Hepatocyte (in vitro differentiated cells): ENCODE measurements around the gene ARHGAP21. TPM values are rescaled to one million over a fixed set of nuclear protein-coding genes. Genes with fewer than 3 reads are reported as not detected.

Experiments used
- DNase-seq: peaks from one replicate; pipeline ENCODE4 v3.0.0-alpha.2; 2016; ENCODE audit warnings: low spot score
- H2AFZ ChIP-seq: fragments of 200-600 bp; sonication (generic); 2 replicates; pipeline ENCODE4 v1.6.0; 2016; ENCODE audit warnings: antibody characterized with exemption, mild to moderate bottlenecking
- H3K27ac ChIP-seq: fragments of 200-600 bp; sonication (generic); 2 replicates; pipeline ENCODE4 v1.5.1; 2016; ENCODE audit warnings: mild to moderate bottlenecking
- H3K27me3 ChIP-seq: fragments of 200-600 bp; sonication (generic); 2 replicates; pipeline ENCODE4 v1.6.1; 2016
- H3K36me3 ChIP-seq: fragments of 200-600 bp; sonication (generic); replicated peaks from 2 replicates; pipeline ENCODE4 v1.5.1; 2016; ENCODE audit warnings: low read depth; ENCODE audit not compliant: insufficient read depth
- H3K4me1 ChIP-seq: fragments of 200-600 bp; sonication (generic); 2 replicates; pipeline ENCODE4 v1.5.1; 2016; ENCODE audit warnings: mild to moderate bottlenecking, moderate library complexity; ENCODE audit not compliant: insufficient read depth
- H3K4me2 ChIP-seq: fragments of 200-600 bp; sonication (generic); 2 replicates; pipeline ENCODE4 v1.6.0; 2016
- H3K4me3 ChIP-seq: fragments of 200-600 bp; sonication (generic); 2 replicates; pipeline ENCODE4 v1.5.1; 2016; ENCODE audit warnings: mild to moderate bottlenecking
- H3K79me2 ChIP-seq: fragments of 200-600 bp; sonication (generic); 2 replicates; pipeline ENCODE4 v1.6.0; 2017; ENCODE audit warnings: mild to moderate bottlenecking
- H3K9me2 ChIP-seq: fragments of 200-600 bp; sonication (generic); replicated peaks from 2 replicates; pipeline ENCODE4 v1.6.0; 2017; ENCODE audit warnings: mild to moderate bottlenecking; ENCODE audit not compliant: insufficient read depth
- H3K9me3 ChIP-seq: fragments of 200-600 bp; sonication (generic); 2 replicates; pipeline ENCODE4 v1.5.1; 2016; ENCODE audit warnings: low read depth, mild to moderate bottlenecking
- H4K20me1 ChIP-seq: fragments of 200-600 bp; sonication (generic); 2 replicates; pipeline ENCODE4 v1.6.0; 2016; ENCODE audit warnings: mild to moderate bottlenecking; ENCODE audit not compliant: insufficient read depth, poor library complexity, severe bottlenecking
- CTCF ChIP-seq: fragments of 200-600 bp; sonication (generic); IDR thresholded peaks from 2 replicates; pipeline ENCODE4 v1.5.1; 2016; ENCODE audit warnings: antibody characterized with exemption, mild to moderate bottlenecking; ENCODE audit not compliant: poor library complexity
- EZH2 ChIP-seq: fragments of 200-600 bp; sonication (generic); IDR thresholded peaks from 2 replicates; pipeline ENCODE4 v1.6.1; 2016; ENCODE audit warnings: antibody characterized with exemption, mild to moderate bottlenecking, borderline replicate concordance
- EZH2phosphoT487 ChIP-seq: fragments of 200-600 bp; sonication (generic); IDR thresholded peaks from one replicate; pipeline ENCODE4 v1.6.1; 2018; ENCODE audit warnings: antibody characterized with exemption, mild to moderate bottlenecking, low read depth, moderate library complexity; ENCODE audit not compliant: unreplicated experiment, severe bottlenecking
- WGBS: methylation state at CpG from one replicate; pipeline ENCODE4 v1.1.6; 2016; ENCODE audit warnings: low lambda C conversion rate; ENCODE audit errors: missing lambda C conversion rate; 5-methylcytosine and 5-hydroxymethylcytosine counted together
- polyA plus RNA-seq: library from polyadenylated mRNA; unstranded; fragments of >200 nt; fragmentation: Nextera tagmentation; extraction: Ambion mirVana; gene quantifications from 2 replicates; pipeline ENCODE4 v1.2.1, GENCODE V29; 2016
- total RNA-seq: library from RNA; depleted of rRNA; stranded (reverse); fragments of >200 nt; gene quantifications from 2 replicates; pipeline ENCODE4 v1.2.3, GENCODE V29; 2014

Gene ARHGAP21
- total and polyA plus RNA-seq, 2 experiments from 2014 or later, result 15.1 to 70.2 TPM

GRCh38 chr10:24703700-24704099 is 20.0 kb downstream of the ARHGAP21 start:
- Histone ChIP-seq H3K36me3 (no peaks in the 10 kb centered on the region), H2AFZ (no peak overlapping the region), H3K4me3 (no peak overlapping the region), H3K9me3 (no peaks in the 10 kb centered on the region), H3K79me2 (peaks cover 97% of the 10 kb centered on the region), H4K20me1 (peaks cover 62% of the 10 kb centered on the region), H3K4me1 (peaks cover 15% of the 10 kb centered on the region), H3K9me2 (no peaks in the 10 kb centered on the region), H3K4me2 (no peak overlapping the region), H3K27ac (no peak overlapping the region), H3K27me3 (no peaks in the 10 kb centered on the region)
- TF ChIP-seq EZH2 (no peak), CTCF (no peak), EZH2phosphoT487 (no peak)
- 63% methylated on average over 5 of the region's 5 CpGs for WGBS
- DNase-seq, result no peak

GRCh38 chr10:24701447-24701846 is 22.2 kb downstream of the ARHGAP21 start:
- WGBS, result 89% methylated on average over 3 of the region's 3 CpGs
- peaks cover 98% of the 10 kb centered on the region for H3K79me2 ChIP-seq
- H3K9me2 ChIP-seq, result no peaks in the 10 kb centered on the region
- H3K9me3 ChIP-seq, result no peaks in the 10 kb centered on the region
- H2AFZ ChIP-seq, result no peak overlapping the region
- no peak overlapping the region for H3K4me3 ChIP-seq
- TF ChIP-seq CTCF (no peak), EZH2 (no peak), EZH2phosphoT487 (no peak)
- DNase-seq, result no peak
- no peak overlapping the region for H3K4me2 ChIP-seq
- peaks cover 8% of the 10 kb centered on the region for H3K4me1 ChIP-seq
- H3K36me3 ChIP-seq, result no peaks in the 10 kb centered on the region
- H3K27me3 ChIP-seq, result no peaks in the 10 kb centered on the region
- peaks cover 46% of the 10 kb centered on the region for H4K20me1 ChIP-seq
- no peak overlapping the region for H3K27ac ChIP-seq

- no peak for DNase-seq
- H3K36me3 ChIP-seq, result no peaks in the 10 kb centered on the region
- H4K20me1 ChIP-seq, result peaks cover 46% of the 10 kb centered on the region
- H3K9me2 ChIP-seq, result no peaks in the 10 kb centered on the region
- no peak overlapping the region for H2AFZ ChIP-seq
- no peaks in the 10 kb centered on the region for H3K9me3 ChIP-seq
- no peak overlapping the region for H3K4me3 ChIP-seq
- no peak overlapping the region for H3K27ac ChIP-seq
- no peaks in the 10 kb centered on the region for H3K27me3 ChIP-seq
- H3K4me1 ChIP-seq, result peaks cover 3% of the 10 kb centered on the region
- TF ChIP-seq EZH2phosphoT487, result no peak
- TF ChIP-seq EZH2, result no peak
- TF ChIP-seq CTCF, result no peak
- 91% methylated on average over 6 of the region's 6 CpGs for WGBS
- no peak overlapping the region for H3K4me2 ChIP-seq
- peaks cover 98% of the 10 kb centered on the region for H3K79me2 ChIP-seq
These were observed 22.7 kb downstream of the ARHGAP21 start for GRCh38 chr10:24700948-24701347.

- H3K4me2 ChIP-seq, result no peak overlapping the region
- H3K4me1 ChIP-seq, result no peaks in the 10 kb centered on the region
- no peak overlapping the region for H2AFZ ChIP-seq
- TF ChIP-seq EZH2phosphoT487 (no peak), EZH2 (no peak), CTCF (no peak)
- peaks cover 98% of the 10 kb centered on the region for H3K79me2 ChIP-seq
- no peak overlapping the region for H3K27ac ChIP-seq
- no peaks in the 10 kb centered on the region for H3K27me3 ChIP-seq
- H4K20me1 ChIP-seq, result peaks cover 44% of the 10 kb centered on the region
- no peaks in the 10 kb centered on the region for H3K36me3 ChIP-seq
- no peaks in the 10 kb centered on the region for H3K9me2 ChIP-seq
- DNase-seq, result no peak
- WGBS, result 98% methylated on average over 3 of the region's 3 CpGs
- H3K9me3 ChIP-seq, result no peaks in the 10 kb centered on the region
- no peak overlapping the region for H3K4me3 ChIP-seq
These were observed 25.4 kb downstream of the ARHGAP21 start for GRCh38 chr10:24698270-24698669.
